HG02981 (cell line): Measurements from ENCODE around the gene HEPACAM.

ENCODE experiments used
- ATAC-seq: cut with Tn5 transposase; IDR thresholded peaks from one replicate; pipeline ENCODE4 v1.9.1; 2021; ENCODE audit warnings: mild to moderate bottlenecking, moderate library complexity; ENCODE audit not compliant: unreplicated experiment

HEPACAM gene

GRCh38 chr11:124943741-124944140, 7.9 kb upstream of the HEPACAM start:
- no peak for ATAC-seq

GRCh38 chr11:124943254-124943616, 7.4 kb upstream of the HEPACAM start:
- no peak for ATAC-seq

GRCh38 chr11:124942466-124943253, 6.8 kb upstream of the HEPACAM start:
- ATAC-seq: no peak

GRCh38 chr11:124941703-124942102, 5.9 kb upstream of the HEPACAM start:
- ATAC-seq: no peak

GRCh38 chr11:124938970-124939369, 3.1 kb upstream of the HEPACAM start:
- no peak for ATAC-seq

- no peak for ATAC-seq
These were observed 2.4 kb upstream of the HEPACAM start for GRCh38 chr11:124938206-124938765.

- ATAC-seq: no peak
These were observed 1.6 kb upstream of the HEPACAM start for GRCh38 chr11:124937336-124937935.

GRCh38 chr11:124934862-124935547, 842 bp downstream of the HEPACAM start:
- no peak for ATAC-seq

- ATAC-seq: peak; percentile 78
These were observed 5.0 kb downstream of the HEPACAM start for GRCh38 chr11:124930799-124931198.

GRCh38 chr11:124928942-124929665, 6.7 kb downstream of the HEPACAM start:
- ATAC-seq: no peak

GRCh38 chr11:124923296-124923695, 12.6 kb downstream of the HEPACAM start:
- ATAC-seq: no peak

GRCh38 chr11:124922831-124923230, 13.0 kb downstream of the HEPACAM start:
- no peak for ATAC-seq

- ATAC-seq: no peak
These were observed 14.8 kb downstream of the HEPACAM start for GRCh38 chr11:124920870-124921609.

- no peak for ATAC-seq
These were observed 15.5 kb downstream of the HEPACAM start for GRCh38 chr11:124920356-124920755.

GRCh38 chr11:124919898-124920297, 15.9 kb downstream of the HEPACAM start:
- no peak for ATAC-seq

- ATAC-seq: no peak
These were observed 16.9 kb downstream of the HEPACAM start, which contains the start of gene HEPN1 for GRCh38 chr11:124918950-124919349. HEPN1 (plus strand) TSS chr11:124919250.

GRCh38 chr11:124917115-124917637, 18.7 kb downstream of the HEPACAM start:
- no peak for ATAC-seq

- ATAC-seq: no peak
These were observed 19.5 kb downstream of the HEPACAM start for GRCh38 chr11:124916370-124916710.

- no peak for ATAC-seq
These were observed 20.1 kb downstream of the HEPACAM start for GRCh38 chr11:124915541-124916369.
